Gastroesophageal sphincter (tissue), 4 donors: Measurements from ENCODE around the gene C3orf52. TPM values are rescaled to one million over a fixed set of nuclear protein-coding genes. Genes with fewer than 3 reads are reported as not detected.

Experiments
- ATAC-seq: fragments of 150-250 bp; one replicate; pipeline ENCODE4 v1.9.1; 2016; ENCODE audit warnings: mild to moderate bottlenecking, moderate library complexity
- H3K27ac ChIP-seq, 4 donors: fragments of 200-600 bp; sonication (generic) in 3 of 4; 1 replicate in 3 of 4; 2 replicates in 1 of 4; pipeline ENCODE4 v1.5.1; 2016 to 2019
- H3K27me3 ChIP-seq: fragments of 200-600 bp; sonication (generic); one replicate; pipeline ENCODE4 v1.5.1; 2019
- H3K36me3 ChIP-seq, 2 donors: fragments of 200-600 bp; sonication (generic); one replicate each; pipeline ENCODE4 v1.5.1; 2019; ENCODE audit warnings: control low read depth in 1 of 2
- H3K4me1 ChIP-seq, 3 donors: fragments of 200-600 bp; sonication (generic); 1 replicate in 2 of 3; 2 replicates in 1 of 3; pipeline ENCODE4 v1.5.1; 2016 to 2019; ENCODE audit warnings: control low read depth in 2 of 3
- H3K4me3 ChIP-seq, 2 donors: fragments of 200-600 bp; sonication (generic); one replicate each; pipeline ENCODE4 v1.5.1; 2019; ENCODE audit warnings: mild to moderate bottlenecking in 1 of 2, moderate library complexity in 1 of 2
- H3K9me3 ChIP-seq, 3 donors: fragments of 200-600 bp; sonication (generic); one replicate each; pipeline ENCODE4 v1.5.1; 2017 to 2019; ENCODE audit warnings: control low read depth in 2 of 3
- CTCF ChIP-seq, 4 experiments: fragments of 200-600 bp in 2 of 4; fragments of 450-650 bp in 2 of 4; sonication (generic) in 1 of 4; IDR thresholded peaks; one replicate each; pipeline ENCODE4 v1.5.1; 2017 to 2019; ENCODE audit warnings: antibody characterized with exemption in 4 of 4, mild to moderate bottlenecking in 2 of 4, moderate library complexity in 2 of 4
- EP300 ChIP-seq: sonication (generic); formaldehyde crosslinking; IDR thresholded peaks from one replicate; pipeline ENCODE4 v1.6.1; 2017; ENCODE audit warnings: antibody characterized with exemption, mild to moderate bottlenecking
- POLR2A ChIP-seq, 2 donors: fragments of 450-650 bp; IDR thresholded peaks; one replicate each; pipeline ENCODE4 v1.6.1; 2017; ENCODE audit warnings: antibody characterized with exemption in 2 of 2, mild to moderate bottlenecking in 2 of 2, moderate library complexity in 1 of 2
- POLR2AphosphoS5 ChIP-seq: sonication (generic); formaldehyde crosslinking; IDR thresholded peaks from one replicate; pipeline ENCODE4 v1.6.1; 2017; ENCODE audit warnings: antibody characterized with exemption
- WGBS, 2 donors: methylation state at CpG; one replicate each; pipeline ENCODE4 v1.1.5; 2018; ENCODE audit warnings: low coverage in 1 of 2; 5-methylcytosine and 5-hydroxymethylcytosine counted together
- total RNA-seq, 4 donors: library from RNA; depleted of rRNA; stranded (reverse); fragments of >200 nt; gene quantifications; one replicate each; pipeline ENCODE4 v1.1.0, GENCODE V29; 2016

The C3orf52 gene
- total RNA-seq, 4 donors from 2014 or later: 1.6 to 3.4 (median 1.9) TPM

GRCh38 chr3:112078125-112079083 lies 7.8 kb upstream of the C3orf52 start:
- Histone ChIP-seq H3K9me3 (no peaks in the 10 kb centered on the region), H3K27ac (no peak overlapping the region), H3K27me3 (peaks cover 12% of the 10 kb centered on the region), H3K4me3 (no peak overlapping the region), H3K4me1 (no peaks in the 10 kb centered on the region), H3K36me3 (no peaks in the 10 kb centered on the region)
- ATAC-seq: no peak
- TF ChIP-seq CTCF (IDR thresholded peaks at IDR 0.05): no peak
- TF ChIP-seq POLR2AphosphoS5: no peak
- no peak for TF ChIP-seq POLR2A (IDR thresholded peaks at IDR 0.05)
- TF ChIP-seq EP300: no peak
- WGBS, 2 donors: 71 to 82% methylated on average over 10 of the region's 10 CpGs

- Histone ChIP-seq H3K4me1 (peaks cover 0 to 17% (median 6%) of the 10 kb centered on the region in 3 donors), H3K36me3 (no peaks in the 10 kb centered on the region), H3K27me3 (no peaks in the 10 kb centered on the region), H3K4me3 (no peak overlapping the region), H3K9me3 (no peaks in the 10 kb centered on the region), H3K27ac (no peak overlapping the region)
- no peak for ATAC-seq
- TF ChIP-seq EP300 (no peak), POLR2A (IDR thresholded peaks at IDR 0.05) (no peak), CTCF (IDR thresholded peaks at IDR 0.05) (no peak), POLR2AphosphoS5 (no peak)
- 82 to 87% methylated on average over 4 of the region's 4 CpGs for WGBS, 2 donors
Measured at GRCh38 chr3:112083239-112083638, 3.0 kb upstream of the C3orf52 start.

GRCh38 chr3:112084980-112085705 lies 1.0 kb upstream of the C3orf52 start:
- TF ChIP-seq CTCF (IDR thresholded peaks at IDR 0.05): no peak
- no peak for TF ChIP-seq EP300
- no peak for TF ChIP-seq POLR2A (IDR thresholded peaks at IDR 0.05)
- TF ChIP-seq POLR2AphosphoS5: no peak
- no peak for ATAC-seq
- no peaks in the 10 kb centered on the region for H3K27me3 ChIP-seq
- no peaks in the 10 kb centered on the region for H3K36me3 ChIP-seq
- no peak overlapping the region for H3K4me3 ChIP-seq
- H3K9me3 ChIP-seq: no peaks in the 10 kb centered on the region
- no peak overlapping the region for H3K27ac ChIP-seq
- 75 to 92% methylated on average over 1 to 5 of the region's 7 CpGs for WGBS, 2 donors
- peaks cover 0 to 17% (median 6%) of the 10 kb centered on the region in 3 donors for H3K4me1 ChIP-seq

GRCh38 chr3:112085735-112086075 lies 484 bp upstream of the C3orf52 start:
- Histone ChIP-seq H3K36me3 (no peaks in the 10 kb centered on the region), H3K9me3 (no peaks in the 10 kb centered on the region), H3K27ac (peak overlapping the region in 2 of 4 donors; percentile 9 to 69), H3K4me3 (peak overlapping the region; percentile 56 to 57), H3K4me1 (peaks cover 0 to 17% (median 6%) of the 10 kb centered on the region in 3 donors), H3K27me3 (no peaks in the 10 kb centered on the region)
- ATAC-seq: peak; percentile 11
- WGBS, 2 donors: 17 to 61% methylated on average over 1 to 4 of the region's 12 CpGs
- TF ChIP-seq POLR2A (IDR thresholded peaks at IDR 0.05) (no peak), EP300 (no peak), CTCF (IDR thresholded peaks at IDR 0.05) (no peak), POLR2AphosphoS5 (no peak)
